OCI-LY3 (cell line): Measurements from ENCODE around the gene DDX20.

Source experiments
- H2AFZ ChIP-seq: fragments of 200-600, 300-600 bp; shearing (Covaris generic); 2 replicates; pipeline ENCODE4 v1.6.0; 2014; ENCODE audit warnings: antibody characterized with exemption, low read depth, low read length
- H3K27ac ChIP-seq: fragments of 200-600, 300-600 bp; sonication (generic); 2 replicates; pipeline ENCODE4 v1.5.1; 2014; ENCODE audit warnings: mild to moderate bottlenecking, low read length, moderate library complexity, mixed read lengths
- H3K27me3 ChIP-seq: fragments of 200-600, 300-600 bp; sonication (generic); 2 replicates; pipeline ENCODE4 v1.6.1; 2014; ENCODE audit warnings: low read depth, low read length, mixed read lengths
- H3K36me3 ChIP-seq: fragments of 200-600, 300-600 bp; sonication (generic); replicated peaks from 2 replicates; pipeline ENCODE3; 2014; ENCODE audit warnings: low read depth, low read length, mixed read lengths
- H3K4me1 ChIP-seq: fragments of 300-600, 200-600 bp; sonication (generic); 2 replicates; pipeline ENCODE4 v1.6.1; 2014; ENCODE audit warnings: low read length, mixed read lengths
- H3K4me2 ChIP-seq: fragments of 200-600, 300-600 bp; sonication (generic); 2 replicates; pipeline ENCODE4 v1.6.1; 2014; ENCODE audit warnings: low read length, mixed read lengths
- H3K4me3 ChIP-seq: fragments of 300-600, 200-600 bp; sonication (generic); 2 replicates; pipeline ENCODE4 v1.5.1; 2014; ENCODE audit warnings: antibody characterized with exemption, mild to moderate bottlenecking, low read length, moderate library complexity
- H3K79me2 ChIP-seq: fragments of 300-600, 200-600 bp; shearing (Covaris generic); 2 replicates; pipeline ENCODE4 v1.6.1; 2014; ENCODE audit warnings: mild to moderate bottlenecking, low read length, mixed read lengths
- H3K9ac ChIP-seq: fragments of 300-600, 200-600 bp; shearing (Covaris generic); 2 replicates; pipeline ENCODE4 v1.6.0; 2014; ENCODE audit warnings: mild to moderate bottlenecking, low read length, moderate library complexity
- H3K9me3 ChIP-seq: fragments of 200-600, 300-600 bp; shearing (Covaris generic); 2 replicates; pipeline ENCODE4 v1.6.1; 2014; ENCODE audit warnings: low read length, mixed read lengths; ENCODE audit not compliant: insufficient read depth
- H4K20me1 ChIP-seq: fragments of 200-600, 300-600 bp; sonication (generic); 2 replicates; pipeline ENCODE4 v1.6.1; 2016; ENCODE audit warnings: low read length, mixed read lengths; ENCODE audit not compliant: insufficient read depth
- EZH2phosphoT487 ChIP-seq: fragments of 200-600 bp; shearing (Covaris generic); IDR thresholded peaks from 2 replicates; pipeline ENCODE4 v1.6.1; 2018; ENCODE audit warnings: antibody characterized with exemption, mixed run types, low read depth
- TF ChIP-seq, protein P1 (sequence below): fragments of 200-600, 300-600 bp; sonication (generic); IDR thresholded peaks from 2 replicates; pipeline ENCODE4 v1.5.1; 2014; ENCODE audit warnings: antibody characterized with exemption, low read length, low read depth

Gene DDX20

GRCh38 chr1:111734856-111735255 is 20.8 kb upstream of the DDX20 start:
- Histone ChIP-seq H3K4me3 (no peak overlapping the region), H3K27me3 (no peaks in the 10 kb centered on the region), H2AFZ (no peak overlapping the region), H3K79me2 (0 out of 2 replicates have a peak, but pooled peaks cover 3% of the 10 kb centered on the region), H3K27ac (no peak overlapping the region), H3K36me3 (no peaks in the 10 kb centered on the region), H3K9me3 (no peaks in the 10 kb centered on the region), H3K4me2 (no peak overlapping the region), H3K4me1 (peaks cover 9% of the 10 kb centered on the region), H3K9ac (no peak overlapping the region), H4K20me1 (0 out of 2 replicates have a peak, but pooled peaks cover 7% of the 10 kb centered on the region)
- no peak for TF ChIP-seq EZH2phosphoT487
- TF ChIP-seq, protein P1, sequence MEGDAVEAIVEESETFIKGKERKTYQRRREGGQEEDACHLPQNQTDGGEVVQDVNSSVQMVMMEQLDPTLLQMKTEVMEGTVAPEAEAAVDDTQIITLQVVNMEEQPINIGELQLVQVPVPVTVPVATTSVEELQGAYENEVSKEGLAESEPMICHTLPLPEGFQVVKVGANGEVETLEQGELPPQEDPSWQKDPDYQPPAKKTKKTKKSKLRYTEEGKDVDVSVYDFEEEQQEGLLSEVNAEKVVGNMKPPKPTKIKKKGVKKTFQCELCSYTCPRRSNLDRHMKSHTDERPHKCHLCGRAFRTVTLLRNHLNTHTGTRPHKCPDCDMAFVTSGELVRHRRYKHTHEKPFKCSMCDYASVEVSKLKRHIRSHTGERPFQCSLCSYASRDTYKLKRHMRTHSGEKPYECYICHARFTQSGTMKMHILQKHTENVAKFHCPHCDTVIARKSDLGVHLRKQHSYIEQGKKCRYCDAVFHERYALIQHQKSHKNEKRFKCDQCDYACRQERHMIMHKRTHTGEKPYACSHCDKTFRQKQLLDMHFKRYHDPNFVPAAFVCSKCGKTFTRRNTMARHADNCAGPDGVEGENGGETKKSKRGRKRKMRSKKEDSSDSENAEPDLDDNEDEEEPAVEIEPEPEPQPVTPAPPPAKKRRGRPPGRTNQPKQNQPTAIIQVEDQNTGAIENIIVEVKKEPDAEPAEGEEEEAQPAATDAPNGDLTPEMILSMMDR = no peak

GRCh38 chr1:111735321-111735720 is 20.4 kb upstream of the DDX20 start:
- H3K36me3 ChIP-seq = no peaks in the 10 kb centered on the region
- H2AFZ ChIP-seq = no peak overlapping the region
- peaks cover 12% of the 10 kb centered on the region for H3K4me1 ChIP-seq
- H4K20me1 ChIP-seq = 0 out of 2 replicates have a peak, but pooled peaks cover 7% of the 10 kb centered on the region
- H3K4me3 ChIP-seq = no peak overlapping the region
- H3K9ac ChIP-seq = no peak overlapping the region
- no peaks in the 10 kb centered on the region for H3K9me3 ChIP-seq
- no peak overlapping the region for H3K4me2 ChIP-seq
- TF ChIP-seq, protein P1 = no peak
- TF ChIP-seq EZH2phosphoT487 = no peak
- no peaks in the 10 kb centered on the region for H3K27me3 ChIP-seq
- 0 out of 2 replicates have a peak, but pooled peaks cover 3% of the 10 kb centered on the region for H3K79me2 ChIP-seq
- no peak overlapping the region for H3K27ac ChIP-seq

GRCh38 chr1:111735858-111736544 is 19.7 kb upstream of the DDX20 start:
- Histone ChIP-seq H3K4me2 (no peak overlapping the region), H3K36me3 (no peaks in the 10 kb centered on the region), H3K4me1 (peaks cover 12% of the 10 kb centered on the region), H3K9me3 (no peaks in the 10 kb centered on the region), H3K9ac (no peak overlapping the region), H3K27ac (no peak overlapping the region), H4K20me1 (0 out of 2 replicates have a peak, but pooled peaks cover 7% of the 10 kb centered on the region), H3K4me3 (no peak overlapping the region), H3K27me3 (no peaks in the 10 kb centered on the region), H3K79me2 (0 out of 2 replicates have a peak, but pooled peaks cover 3% of the 10 kb centered on the region), H2AFZ (no peak overlapping the region)
- TF ChIP-seq, protein P1 = no peak
- TF ChIP-seq EZH2phosphoT487 = no peak

GRCh38 chr1:111736548-111737215 is 19.0 kb upstream of the DDX20 start:
- Histone ChIP-seq H4K20me1 (0 out of 2 replicates have a peak, but pooled peaks cover 7% of the 10 kb centered on the region), H2AFZ (no peak overlapping the region), H3K27me3 (no peaks in the 10 kb centered on the region), H3K9ac (no peak overlapping the region), H3K4me3 (no peak overlapping the region), H3K9me3 (no peaks in the 10 kb centered on the region), H3K36me3 (no peaks in the 10 kb centered on the region), H3K4me2 (no peak overlapping the region), H3K27ac (no peak overlapping the region), H3K4me1 (peaks cover 12% of the 10 kb centered on the region), H3K79me2 (0 out of 2 replicates have a peak, but pooled peaks cover 3% of the 10 kb centered on the region)
- TF ChIP-seq, protein P1 = no peak
- no peak for TF ChIP-seq EZH2phosphoT487
